G401 (cell line): ENCODE results near the gene C1QTNF1. TPM values are rescaled to one million over a fixed set of nuclear protein-coding genes. Genes with fewer than 3 reads are reported as not detected.
A peak's percentile ranks its signal among the peaks of the same experiment; 100 is the strongest.

Experiments
- DNase-seq: peaks from one replicate; pipeline ENCODE4 v3.0.0-alpha.2; 2015; ENCODE audit warnings: low spot score
- in situ Hi-C: cut with HindIII; loops from 2 replicates; pipeline ENCODE4 v1.10.0; 2016; ENCODE audit warnings: low sequenced_read_pairs, mixed read lengths
- total RNA-seq: library from RNA; depleted of rRNA; stranded (reverse); fragments of >200 nt; shearing (Covaris generic); gene quantifications from 2 replicates; pipeline ENCODE4 v1.2.3, GENCODE V29; 2014

C1QTNF1 gene
- total RNA-seq, 1 experiment from 2014 or later: not detected

DNA sequence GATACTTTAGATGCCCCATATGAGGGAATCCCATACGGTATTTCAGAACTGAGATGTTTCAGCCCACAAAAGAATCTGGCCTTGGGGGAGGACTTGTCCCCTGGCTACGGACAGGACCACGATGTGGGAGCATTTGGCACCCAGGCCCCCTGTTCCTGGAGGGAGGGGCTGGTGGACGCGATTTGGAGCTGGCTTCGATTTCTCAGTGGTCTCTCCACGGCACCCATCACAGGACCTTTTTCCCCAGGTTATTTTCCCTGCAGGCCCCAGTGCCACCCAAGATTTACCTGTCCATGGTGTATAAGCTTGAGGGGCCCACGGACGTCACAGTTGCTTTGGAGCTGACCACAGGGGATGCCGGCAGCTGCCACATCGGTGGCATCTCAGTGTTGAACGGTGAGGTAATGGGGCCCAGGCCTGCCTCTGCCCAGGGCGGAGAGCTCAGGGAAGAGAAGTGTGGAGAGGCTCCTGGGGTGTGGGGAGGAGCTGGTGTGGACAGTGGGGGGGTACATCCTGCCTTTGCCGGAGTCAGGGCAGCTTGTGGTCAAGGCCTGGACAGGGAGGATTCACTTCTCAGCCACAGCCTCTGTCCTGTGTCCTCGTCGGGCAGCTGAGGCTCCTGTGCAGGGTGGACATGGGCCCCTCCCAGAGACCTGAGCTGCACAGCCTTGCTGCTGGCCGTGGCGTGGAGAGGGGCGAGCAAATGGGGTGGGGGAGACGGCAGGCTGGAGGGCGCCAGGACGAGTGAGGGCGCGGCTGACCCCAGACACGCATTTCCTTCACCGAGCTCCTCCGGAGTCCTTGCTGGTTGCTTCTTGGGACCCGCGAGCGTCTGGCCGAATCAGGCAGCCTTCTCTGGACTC, 60.6 kb downstream of the C1QTNF1 start:
- in situ Hi-C loops: no loop called here
- DNase-seq: no peak

- no peak for DNase-seq
- in situ Hi-C loops: no loop called here
Measured at GRCh38 chr17:79085154-79085920, 61.4 kb downstream of the C1QTNF1 start.

- in situ Hi-C loops: no loop called here
- no peak for DNase-seq
Measured at GRCh38 chr17:79085921-79086551, 62.1 kb downstream of the C1QTNF1 start.

DNA sequence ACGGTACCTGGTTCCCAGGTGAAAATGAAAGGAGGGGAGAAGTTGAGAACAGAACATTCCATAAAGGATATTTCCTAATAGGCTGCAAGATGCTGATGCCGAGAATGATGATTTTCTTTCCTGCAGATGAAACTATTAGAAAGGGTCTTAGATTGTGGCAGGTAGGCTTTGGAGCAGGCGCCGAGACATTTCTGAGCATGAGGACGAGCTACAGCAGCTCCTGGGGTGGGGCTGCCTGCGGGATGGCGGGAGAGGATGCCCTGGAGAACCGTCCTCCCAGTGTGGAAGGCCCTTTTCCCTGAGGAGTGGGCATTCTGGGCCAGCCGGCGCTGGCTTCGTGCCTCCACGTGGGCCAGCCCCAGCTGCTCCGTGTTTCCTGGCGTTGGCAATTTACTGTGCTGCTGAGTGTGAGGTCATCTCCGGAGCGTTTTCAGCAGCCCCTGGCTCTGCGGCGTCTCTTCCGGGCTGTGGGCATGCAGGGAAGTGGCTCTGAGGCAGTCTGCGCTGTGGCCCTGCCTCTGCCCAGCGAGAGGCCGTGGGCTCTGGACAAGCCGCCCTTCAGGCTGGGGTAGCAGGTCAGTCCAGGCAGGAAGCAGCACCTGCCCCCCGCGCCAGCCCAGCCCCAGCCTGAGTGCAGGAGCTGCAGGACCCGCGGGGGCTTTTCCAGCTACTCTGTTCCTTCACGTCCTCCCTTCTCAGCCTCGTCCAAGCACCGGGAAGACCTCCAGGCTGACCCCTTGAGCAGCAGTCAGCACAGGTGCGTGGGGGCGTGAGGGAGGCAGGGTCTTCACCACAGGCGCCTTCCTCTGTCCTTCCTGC, 62.8 kb downstream of the C1QTNF1 start:
- DNase-seq: no peak
- in situ Hi-C loops: no loop called here

DNA sequence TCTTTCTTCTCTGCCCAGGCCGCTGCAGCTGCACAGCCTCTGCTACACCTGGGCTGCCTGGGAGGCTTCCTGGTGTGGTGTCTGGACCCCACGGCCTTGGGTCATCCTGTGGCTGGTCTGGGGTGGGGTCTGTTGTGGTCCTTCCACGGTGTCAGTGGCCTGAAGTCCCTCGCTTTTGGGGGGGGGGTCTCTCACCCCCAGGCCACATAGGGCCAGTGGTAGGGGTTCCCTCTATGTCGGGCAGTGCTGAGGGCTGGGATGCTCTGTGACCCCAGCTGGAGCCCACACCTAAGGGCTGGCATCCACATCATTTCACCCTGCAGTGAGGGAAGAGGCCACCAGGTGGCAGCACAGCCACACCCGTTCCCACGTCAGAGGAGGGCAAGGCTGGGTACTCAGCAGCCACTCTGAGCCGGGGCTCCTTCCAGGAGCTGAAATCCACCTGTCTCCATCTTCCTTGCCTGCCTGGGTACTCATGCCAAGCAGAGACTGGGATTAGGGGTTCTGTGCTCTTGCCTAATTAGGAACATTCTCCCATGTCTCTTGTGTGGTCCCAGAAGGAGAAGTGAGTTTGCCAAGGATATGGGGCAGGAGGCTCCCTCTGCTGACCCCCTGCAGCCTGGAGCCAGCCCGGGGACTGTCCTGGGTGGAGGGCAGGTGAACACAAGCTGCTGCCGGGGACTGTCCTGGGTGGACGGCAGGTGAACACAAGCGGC, 63.6 kb downstream of the C1QTNF1 start:
- in situ Hi-C loops: no loop called here
- DNase-seq: peak; percentile 92

- DNase-seq: no peak
- in situ Hi-C loops: no loop called here
Measured at GRCh38 chr17:79088247-79088996, 64.5 kb downstream of the C1QTNF1 start.

GRCh38 chr17:79088997-79089328, 65.0 kb downstream of the C1QTNF1 start:
- in situ Hi-C loops: no loop called here
- DNase-seq: no peak

DNA sequence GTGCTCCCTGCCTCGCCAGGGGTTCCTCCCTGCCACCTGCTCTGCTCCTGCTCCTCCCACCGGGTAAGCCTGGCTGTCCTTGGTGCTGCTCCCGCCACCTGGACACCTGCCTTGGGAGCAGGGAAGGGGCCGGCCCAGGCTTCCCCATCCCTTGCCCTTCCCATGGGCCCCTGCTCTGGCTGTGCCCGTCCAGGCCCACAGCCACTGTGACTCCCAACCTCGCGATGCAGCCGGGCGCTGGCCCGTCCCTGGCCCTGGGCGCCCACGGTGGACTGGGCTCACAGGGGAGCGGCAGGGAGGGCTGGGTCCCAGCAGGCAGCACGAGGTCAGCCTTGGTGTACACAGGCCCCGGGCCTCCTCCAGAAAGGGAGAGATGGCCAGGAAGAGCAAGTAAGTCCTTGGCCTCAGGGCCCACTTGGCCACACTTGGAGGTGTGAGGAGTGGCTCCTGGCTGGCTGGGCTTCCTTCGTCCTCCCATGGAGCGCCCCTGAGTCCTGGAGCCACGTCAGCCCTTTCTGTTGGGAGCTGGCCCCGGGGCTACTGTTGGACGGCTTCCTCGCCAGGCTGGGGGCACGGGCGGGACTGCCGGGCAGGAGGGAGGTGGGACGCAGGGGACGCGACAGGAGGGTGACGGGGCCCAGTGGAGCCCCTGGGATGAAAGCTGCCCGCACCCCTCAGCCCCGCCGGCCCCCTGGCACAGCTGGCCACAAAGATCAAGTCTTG, 65.9 kb downstream of the C1QTNF1 start:
- peak; percentile 60 for DNase-seq
- in situ Hi-C loops: no loop called here

DNA sequence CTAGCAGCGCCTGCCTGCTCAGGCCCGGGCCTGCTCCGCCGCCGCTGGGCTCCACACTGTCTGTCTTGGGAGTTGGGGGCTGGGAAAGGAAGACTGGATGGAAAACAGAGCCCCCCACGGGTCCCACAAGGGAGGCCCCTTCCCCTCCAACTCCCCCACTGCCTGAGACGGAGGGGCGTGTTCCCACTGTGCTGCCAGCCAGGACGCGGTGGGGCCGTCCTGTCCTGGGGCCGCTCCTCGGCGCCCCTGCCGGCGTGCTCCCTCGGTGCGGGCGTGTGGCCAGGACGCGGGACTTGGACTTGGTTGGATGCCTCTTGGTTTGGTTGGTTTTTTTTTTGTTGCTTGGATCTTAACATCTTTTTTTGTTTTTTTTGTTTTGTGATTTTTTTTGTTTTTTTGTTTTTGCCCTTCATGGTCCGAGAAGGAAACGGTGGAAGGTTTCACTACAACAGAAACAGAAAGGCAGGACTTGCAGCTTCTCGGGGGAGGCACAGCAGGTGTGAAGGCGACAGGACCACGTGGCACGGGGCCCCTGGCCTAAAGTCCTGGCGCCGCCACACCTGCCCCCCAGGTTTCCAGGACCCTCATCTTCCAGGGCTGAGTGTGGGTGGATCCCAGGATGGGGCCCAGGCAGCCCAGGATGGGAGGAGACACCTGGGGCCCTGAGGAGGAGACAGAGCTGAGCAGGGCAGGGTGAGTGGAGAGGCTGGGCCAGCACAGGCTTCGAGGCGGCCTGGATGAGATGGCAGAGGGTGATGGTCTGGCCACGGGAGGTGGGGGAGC, 66.7 kb downstream of the C1QTNF1 start:
- in situ Hi-C loops: no loop called here

GRCh38 chr17:79091226-79091670, 67.3 kb downstream of the C1QTNF1 start:
- in situ Hi-C loops: no loop called here
- DNase-seq: peak; percentile 57

More for the DNA sequence above, 66.7 kb downstream of the C1QTNF1 start:
- no peak for DNase-seq

DNA sequence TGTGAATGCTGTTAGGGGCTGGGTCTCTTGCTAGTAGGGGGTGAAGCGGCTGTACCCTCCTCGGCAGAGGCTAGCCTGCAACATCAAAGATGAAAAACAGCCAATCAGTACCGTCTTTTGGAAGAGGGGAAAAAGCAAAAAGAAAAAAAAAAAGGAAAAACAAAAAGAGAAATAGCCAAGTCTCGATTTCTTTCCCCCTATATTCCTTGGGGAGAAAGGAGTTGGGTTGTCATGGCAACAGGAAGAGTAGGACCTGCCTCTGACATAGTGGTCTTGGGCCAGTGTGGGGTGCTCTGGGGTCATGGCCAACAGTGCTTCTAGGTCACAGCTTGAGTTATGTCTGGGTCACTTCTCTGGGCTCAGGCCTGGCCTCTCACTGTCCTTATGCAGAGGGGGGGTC, 68.6 kb downstream of the C1QTNF1 start:
- no peak for DNase-seq
- in situ Hi-C loops: no loop called here

- no peak for DNase-seq
- in situ Hi-C loops: no loop called here
Measured at GRCh38 chr17:79093270-79093669, 69.3 kb downstream of the C1QTNF1 start.

- no peak for DNase-seq
- in situ Hi-C loops: no loop called here
Measured at GRCh38 chr17:79094261-79094660, 70.3 kb downstream of the C1QTNF1 start.

- in situ Hi-C loops: no loop called here
- DNase-seq: no peak
Measured at GRCh38 chr17:79095345-79096055, 71.5 kb downstream of the C1QTNF1 start.

- in situ Hi-C loops: no loop called here
- DNase-seq: no peak
Measured at GRCh38 chr17:79096477-79096876, 72.5 kb downstream of the C1QTNF1 start.
